Urinary bladder (tissue), 4 donors: ENCODE results near the gene PPP3CA. TPM values are rescaled to one million over a fixed set of nuclear protein-coding genes. Genes with fewer than 3 reads are reported as not detected.
"Not testable (repeated sequence)": the region's sequence is repeated elsewhere in the genome, so short reads cannot be mapped to it uniquely, and the experiment has no call there.

Source experiments
- DNase-seq: peaks from one replicate; pipeline ENCODE4 v3.0.0-alpha.2; 2015; ENCODE audit errors: extremely low spot score
- H3K27ac ChIP-seq: one replicate; pipeline ENCODE4 v1.5.1; 2013; ENCODE audit warnings: low read depth, mild to moderate bottlenecking, moderate library complexity
- H3K36me3 ChIP-seq: one replicate; pipeline ENCODE4 v1.6.1; 2013; ENCODE audit warnings: mild to moderate bottlenecking, moderate library complexity; ENCODE audit not compliant: insufficient read depth
- H3K4me1 ChIP-seq: one replicate; pipeline ENCODE4 v1.6.1; 2013; ENCODE audit warnings: mild to moderate bottlenecking, moderate library complexity; ENCODE audit not compliant: insufficient read depth
- H3K4me3 ChIP-seq: one replicate; pipeline ENCODE4 v1.5.1; 2013; ENCODE audit warnings: low read depth, low read length
- WGBS: extraction: QIAGEN DNeasy Blood & Tissue Kit; methylation state at CpG from one replicate; pipeline ENCODE4 v1.1.7; 2013; 5-methylcytosine and 5-hydroxymethylcytosine counted together
- polyA plus RNA-seq: library from polyadenylated mRNA; stranded (reverse); fragments of 200-250 nt; gene quantifications from one replicate; pipeline ENCODE4 v1.2.3, GENCODE V29; 2013
- total RNA-seq: library from RNA; depleted of rRNA; stranded (reverse); fragments of >200 nt; gene quantifications from one replicate; pipeline ENCODE4 v1.2.3, GENCODE V29; 2014
- donor health status: healthy with polysubstance abuse.
- donor health status: healthy.

Gene PPP3CA
- total and polyA plus RNA-seq, 2 donors, result 21.2 to 79.8 TPM

- H3K36me3 ChIP-seq, result no peaks in the 10 kb centered on the region
- DNase-seq, result no peak
- WGBS, result 20% methylated on average over 1 of the region's 1 CpG
- H3K4me1 ChIP-seq, result no peaks in the 10 kb centered on the region
- no peak overlapping the region for H3K4me3 ChIP-seq
- H3K27ac ChIP-seq, result no peak overlapping the region
Measured at GRCh38 chr4:101102114-101102742, 245.1 kb downstream of the PPP3CA start.

GRCh38 chr4:101101072-101101471, 246.3 kb downstream of the PPP3CA start:
- no peaks in the 10 kb centered on the region for H3K4me1 ChIP-seq
- H3K4me3 ChIP-seq, result no peak overlapping the region
- DNase-seq, result no peak
- WGBS, result 91% methylated on average over 4 of the region's 4 CpGs
- no peak overlapping the region for H3K27ac ChIP-seq
- H3K36me3 ChIP-seq, result no peaks in the 10 kb centered on the region

- no peak for DNase-seq
- no peak overlapping the region for H3K4me3 ChIP-seq
- 68% methylated on average over 4 of the region's 4 CpGs for WGBS
Measured at GRCh38 chr4:101098666-101099400, 248.5 kb downstream of the PPP3CA start.

GRCh38 chr4:101092609-101093008, 254.7 kb downstream of the PPP3CA start:
- not testable (repeated sequence) for H3K4me3 ChIP-seq, H3K36me3 ChIP-seq, H3K27ac ChIP-seq, H3K4me1 ChIP-seq, DNase-seq

More at GRCh38 chr4:101098666-101099400, 248.5 kb downstream of the PPP3CA start:
- Histone ChIP-seq H3K27ac (no peak overlapping the region), H3K4me1 (no peaks in the 10 kb centered on the region), H3K36me3 (no peaks in the 10 kb centered on the region)

- H3K36me3 ChIP-seq, result no peaks in the 10 kb centered on the region
- H3K4me3 ChIP-seq, result no peak overlapping the region
- no peak for DNase-seq
- 73% methylated on average over 2 of the region's 2 CpGs for WGBS
- H3K4me1 ChIP-seq, result no peaks in the 10 kb centered on the region
- no peak overlapping the region for H3K27ac ChIP-seq
Measured at GRCh38 chr4:101089168-101089567, 258.2 kb downstream of the PPP3CA start.

GRCh38 chr4:101086801-101087586, 260.3 kb downstream of the PPP3CA start:
- DNase-seq, result no peak
- 99% methylated on average over 1 of the region's 1 CpG for WGBS
- Histone ChIP-seq H3K36me3 (no peaks in the 10 kb centered on the region), H3K4me3 (no peak overlapping the region), H3K27ac (no peak overlapping the region), H3K4me1 (no peaks in the 10 kb centered on the region)

GRCh38 chr4:101083131-101083530, 264.2 kb downstream of the PPP3CA start:
- WGBS, result 63% methylated on average over 3 of the region's 3 CpGs
- no peak for DNase-seq
- no peak overlapping the region for H3K4me3 ChIP-seq
- H3K27ac ChIP-seq, result no peak overlapping the region
- H3K36me3 ChIP-seq, result no peaks in the 10 kb centered on the region
- no peaks in the 10 kb centered on the region for H3K4me1 ChIP-seq

GRCh38 chr4:101081695-101082369, 265.5 kb downstream of the PPP3CA start:
- DNase-seq, result no peak
- no peak overlapping the region for H3K4me3 ChIP-seq
- no peaks in the 10 kb centered on the region for H3K36me3 ChIP-seq
- H3K4me1 ChIP-seq, result no peaks in the 10 kb centered on the region
- 88% methylated on average over 3 of the region's 3 CpGs for WGBS
- no peak overlapping the region for H3K27ac ChIP-seq

GRCh38 chr4:101081166-101081565, 266.2 kb downstream of the PPP3CA start:
- H3K4me1 ChIP-seq, result no peaks in the 10 kb centered on the region
- no peak overlapping the region for H3K4me3 ChIP-seq
- DNase-seq, result no peak
- H3K27ac ChIP-seq, result no peak overlapping the region
- no peaks in the 10 kb centered on the region for H3K36me3 ChIP-seq

- no peak for DNase-seq
- WGBS, result 99% methylated on average over 2 of the region's 2 CpGs
- Histone ChIP-seq H3K36me3 (no peaks in the 10 kb centered on the region), H3K4me1 (no peaks in the 10 kb centered on the region), H3K4me3 (no peak overlapping the region), H3K27ac (no peak overlapping the region)
Measured at GRCh38 chr4:101078950-101079349, 268.4 kb downstream of the PPP3CA start.

- DNase-seq, result no peak
- H3K36me3 ChIP-seq, result no peaks in the 10 kb centered on the region
- WGBS, result 88% methylated on average over 1 of the region's 1 CpG
- H3K4me3 ChIP-seq, result no peak overlapping the region
- no peaks in the 10 kb centered on the region for H3K4me1 ChIP-seq
- H3K27ac ChIP-seq, result no peak overlapping the region
Measured at GRCh38 chr4:101076032-101076431, 271.3 kb downstream of the PPP3CA start.

- DNase-seq, result no peak
- Histone ChIP-seq H3K36me3 (no peaks in the 10 kb centered on the region), H3K27ac (no peak overlapping the region), H3K4me1 (no peaks in the 10 kb centered on the region), H3K4me3 (no peak overlapping the region)
- WGBS, result 98% methylated on average over 1 of the region's 1 CpG
Measured at GRCh38 chr4:101075536-101075935, 271.8 kb downstream of the PPP3CA start.

- Histone ChIP-seq H3K36me3 (no peaks in the 10 kb centered on the region), H3K4me3 (no peak overlapping the region), H3K4me1 (no peaks in the 10 kb centered on the region), H3K27ac (no peak overlapping the region)
- DNase-seq, result no peak
- WGBS, result 98% methylated on average over 2 of the region's 2 CpGs
Measured at GRCh38 chr4:101074326-101074725, 273.0 kb downstream of the PPP3CA start.
